NCI-H446 (cell line): ENCODE results near the gene KRT72.

Source experiments
- DNase-seq, 2 experiments: peaks; one replicate each; lab custom pipeline; 2025; lab: John Stamatoyannopoulos, UW

The KRT72 gene

GRCh38 chr12:52600941-52601481, at the start of gene KRT72:
Gene KRT72, minus strand, starts transcription at chr12:52601463. Its CDS starts 11 bp downstream, at chr12:52601452.
- no peak for DNase-seq

- DNase-seq = no peak
Measured at GRCh38 chr12:52650520-52651081, 49.3 kb upstream of the KRT72 start.

- no peak for DNase-seq
Measured at GRCh38 chr12:52649066-52649465, 47.8 kb upstream of the KRT72 start.

- DNase-seq = no peak
Measured at GRCh38 chr12:52648012-52648550, 46.8 kb upstream of the KRT72 start.

- DNase-seq = no peak
Measured at GRCh38 chr12:52647601-52648000, 46.3 kb upstream of the KRT72 start.

- no peak for DNase-seq
Measured at GRCh38 chr12:52646613-52647012, 45.4 kb upstream of the KRT72 start.

GRCh38 chr12:52645982-52646381, 44.7 kb upstream of the KRT72 start:
- no peak for DNase-seq

GRCh38 chr12:52645120-52645761, 44.0 kb upstream of the KRT72 start:
- no peak for DNase-seq

GRCh38 chr12:52644078-52644415, 42.8 kb upstream of the KRT72 start:
- DNase-seq = no peak

GRCh38 chr12:52643233-52644077, 42.2 kb upstream of the KRT72 start:
- no peak for DNase-seq

- no peak for DNase-seq
Measured at GRCh38 chr12:52641468-52641867, 40.2 kb upstream of the KRT72 start.

GRCh38 chr12:52637299-52637698, 36.0 kb upstream of the KRT72 start:
- no peak for DNase-seq

GRCh38 chr12:52636592-52637258, 35.5 kb upstream of the KRT72 start:
- no peak for DNase-seq

GRCh38 chr12:52636189-52636588, 34.9 kb upstream of the KRT72 start:
- DNase-seq = no peak

GRCh38 chr12:52634266-52635056, 33.2 kb upstream of the KRT72 start:
- peak; percentile 37 to 89 for DNase-seq

GRCh38 chr12:52633383-52633782, 32.1 kb upstream of the KRT72 start:
- DNase-seq = no peak

- no peak for DNase-seq
Measured at GRCh38 chr12:52632656-52633055, 31.4 kb upstream of the KRT72 start.

GRCh38 chr12:52631676-52632459, 30.6 kb upstream of the KRT72 start:
- DNase-seq = no peak

GRCh38 chr12:52631264-52631663, 30.0 kb upstream of the KRT72 start:
- DNase-seq = no peak

- DNase-seq = no peak
Measured at GRCh38 chr12:52630599-52631200, 29.4 kb upstream of the KRT72 start.
